Adrenal gland (tissue), 12 donors: Measurements from ENCODE around the gene CEP152. TPM values are rescaled to one million over a fixed set of nuclear protein-coding genes. Genes with fewer than 3 reads are reported as not detected.

Experiments
- DNase-seq, 7 donors: peaks; one replicate each; pipeline ENCODE4 v3.0.0-alpha.2; 2019 to 2020
- H3K27ac ChIP-seq, 5 donors: fragments of 200-600 bp; sonication (generic) in 4 of 5; 1 replicate in 3 of 5; 2 replicates in 2 of 5; pipeline versions ENCODE4 v1.5.1 to v1.8.0; 2016 to 2020; ENCODE audit warnings: mild to moderate bottlenecking in 1 of 5
- H3K27me3 ChIP-seq: fragments of 200-600 bp; 2 replicates; pipeline ENCODE4 v1.8.0; 2021
- H3K36me3 ChIP-seq, 2 donors: fragments of 200-600 bp; replicated peaks in 1 of 2; 1 replicate in 1 of 2; 2 replicates in 1 of 2; pipeline versions ENCODE4 v1.5.1 to v1.8.0; 2018 to 2022
- H3K4me1 ChIP-seq, 2 donors: fragments of 200-600 bp; replicated peaks in 1 of 2; 1 replicate in 1 of 2; 2 replicates in 1 of 2; pipeline versions ENCODE4 v1.5.1 to v1.8.0; 2018 to 2021
- H3K4me3 ChIP-seq, 4 donors: fragments of 200-600 bp; sonication (generic) in 3 of 4; one replicate each; pipeline ENCODE4 v1.5.1; 2016 to 2018
- H3K9me3 ChIP-seq, 3 donors: fragments of 200-600 bp; sonication (generic) in 1 of 3; replicated peaks in 1 of 3; 1 replicate in 2 of 3; 2 replicates in 1 of 3; pipeline versions ENCODE4 v1.5.1 to v1.8.0; 2016 to 2021
- POLR2A ChIP-seq, 2 donors: fragments of 450-650 bp; IDR thresholded peaks; one replicate each; pipeline ENCODE4 v1.6.1; 2017; ENCODE audit warnings: antibody characterized with exemption in 2 of 2, mild to moderate bottlenecking in 2 of 2, moderate library complexity in 1 of 2
- WGBS, 4 donors: extraction: QIAGEN DNeasy Blood & Tissue Kit in 2 of 4; methylation state at CpG; one replicate each; pipeline versions ENCODE4 v1.1.5 to v1.1.7; 2013 to 2017; 5-methylcytosine and 5-hydroxymethylcytosine counted together
- intact Hi-C, 2 donors: fragments of 100-400 bp; cut with DNase I; formaldehyde crosslinking; loops; one replicate each; pipeline versions ENCODE4 v1.14.1 to v1.15.0; 2022 to 2023
- polyA plus RNA-seq, 3 donors: library from polyadenylated mRNA; stranded (reverse); fragments of 200-250 nt in 2 of 3; fragments of 350-450 nt in 1 of 3; fragmentation: Illumina TruSeq in 1 of 3; extraction: RNeasy Lipid Tissue Mini Kit (QIAGEN cat#74804) in 1 of 3; gene quantifications; one replicate each; pipeline ENCODE4 v1.2.3, GENCODE V29; 2013 to 2014
- total RNA-seq, 9 donors: library from RNA; depleted of rRNA in 4 of 9; stranded (reverse); fragments of >200 nt in 4 of 9; fragments of 120-200 nt in 1 of 9; fragmentation: NEBNext Ultra II Directional in 1 of 9; extraction: Animal tissue kit (Norgen Biotek cat#: 25700) in 1 of 9; gene quantifications; one replicate each; pipeline versions ENCODE4 v1.1.0 to v1.2.4, GENCODE V29; 2013 to 2023
- TF ChIP-seq, protein P1 (sequence below), 6 experiments: fragments of 450-650 bp in 4 of 6; fragments of 200-600 bp in 2 of 6; sonication (generic) in 1 of 6; IDR thresholded peaks; 1 replicate in 5 of 6; 2 replicates in 1 of 6; pipeline versions ENCODE4 v1.5.1 to v1.8.0; 2016 to 2021; ENCODE audit warnings: antibody characterized with exemption in 6 of 6, mild to moderate bottlenecking in 2 of 6, moderate library complexity in 1 of 6
- donor health status: healthy with polysubstance abuse.
- donor health status: Bipolar disorder and iron deficiency.
- donor health status: DM: yes; HTN: yes; CAD: no.
- donor health status: DM: no; HTN: no; CAD: no.
- donor health status: DM: no; HTN: no; CAD: no.
- donor health status: DM: yes; HTN: yes; CAD: no.

CEP152 gene
- total and polyA plus RNA-seq, 12 donors, result 1.2 to 14.4 (median 3.3) TPM

DNA sequence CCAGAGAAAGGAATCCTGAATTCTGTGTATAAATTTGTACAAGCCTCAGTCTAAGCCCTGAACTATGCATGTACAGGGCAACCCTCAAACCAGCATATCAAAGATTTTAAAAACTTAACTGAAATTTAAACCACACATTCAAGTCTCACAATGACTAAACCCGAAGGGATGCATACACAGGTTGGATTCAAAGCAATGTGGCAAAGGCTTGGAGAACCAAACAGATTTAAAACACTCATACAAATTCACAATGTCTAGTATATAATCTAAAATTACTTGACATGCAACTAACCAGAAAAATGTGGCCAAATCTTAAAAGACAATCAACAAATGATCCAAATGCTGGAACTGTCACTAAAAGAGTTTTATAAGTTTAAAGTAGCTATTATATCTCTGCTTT is 36.4 kb downstream of the CEP152 start:
- H3K27me3 ChIP-seq, result no peaks in the 10 kb centered on the region
- no peak overlapping the region for H3K4me3 ChIP-seq
- H3K27ac ChIP-seq, result no peak overlapping the region
- H3K9me3 ChIP-seq, result no peaks in the 10 kb centered on the region
- no peak for DNase-seq
- TF ChIP-seq, protein P1, sequence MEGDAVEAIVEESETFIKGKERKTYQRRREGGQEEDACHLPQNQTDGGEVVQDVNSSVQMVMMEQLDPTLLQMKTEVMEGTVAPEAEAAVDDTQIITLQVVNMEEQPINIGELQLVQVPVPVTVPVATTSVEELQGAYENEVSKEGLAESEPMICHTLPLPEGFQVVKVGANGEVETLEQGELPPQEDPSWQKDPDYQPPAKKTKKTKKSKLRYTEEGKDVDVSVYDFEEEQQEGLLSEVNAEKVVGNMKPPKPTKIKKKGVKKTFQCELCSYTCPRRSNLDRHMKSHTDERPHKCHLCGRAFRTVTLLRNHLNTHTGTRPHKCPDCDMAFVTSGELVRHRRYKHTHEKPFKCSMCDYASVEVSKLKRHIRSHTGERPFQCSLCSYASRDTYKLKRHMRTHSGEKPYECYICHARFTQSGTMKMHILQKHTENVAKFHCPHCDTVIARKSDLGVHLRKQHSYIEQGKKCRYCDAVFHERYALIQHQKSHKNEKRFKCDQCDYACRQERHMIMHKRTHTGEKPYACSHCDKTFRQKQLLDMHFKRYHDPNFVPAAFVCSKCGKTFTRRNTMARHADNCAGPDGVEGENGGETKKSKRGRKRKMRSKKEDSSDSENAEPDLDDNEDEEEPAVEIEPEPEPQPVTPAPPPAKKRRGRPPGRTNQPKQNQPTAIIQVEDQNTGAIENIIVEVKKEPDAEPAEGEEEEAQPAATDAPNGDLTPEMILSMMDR (IDR thresholded peaks at IDR 0.05), result no peak
- no peak for TF ChIP-seq POLR2A (IDR thresholded peaks at IDR 0.05)
- intact Hi-C loops, result no loop called here
- H3K36me3 ChIP-seq, result no peaks in the 10 kb centered on the region
- no peaks in the 10 kb centered on the region for H3K4me1 ChIP-seq
- 93 to 100% (median 99%) methylated on average over 1 of the region's 1 CpG for WGBS, 4 donors

DNA sequence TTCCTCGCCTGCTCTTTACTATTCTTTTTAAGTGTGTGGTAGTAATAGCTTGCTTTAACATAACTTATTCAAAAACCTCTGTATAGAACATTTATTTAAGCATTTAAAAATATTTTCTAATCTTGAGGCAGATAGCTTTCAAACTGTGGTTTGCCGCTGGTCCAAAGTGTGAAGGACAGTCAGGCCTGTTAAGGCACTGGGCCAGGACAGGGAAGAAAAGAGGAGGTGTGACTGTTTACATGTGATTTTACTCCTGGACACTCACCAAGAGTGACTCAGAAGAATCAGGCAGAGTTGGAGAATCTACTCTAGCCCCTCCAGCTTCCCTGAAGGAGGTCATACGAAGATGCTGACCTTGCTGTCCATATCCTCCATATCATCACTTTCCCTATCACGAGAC is 44.7 kb downstream of the CEP152 start:
- no peak overlapping the region for H3K27ac ChIP-seq
- no peaks in the 10 kb centered on the region for H3K9me3 ChIP-seq
- TF ChIP-seq, protein P1 (IDR thresholded peaks at IDR 0.05), result no peak
- WGBS, 4 donors, result 76 to 86% (median 81%) methylated on average over 4 of the region's 4 CpGs
- no peaks in the 10 kb centered on the region for H3K36me3 ChIP-seq
- no peaks in the 10 kb centered on the region for H3K4me1 ChIP-seq
- H3K27me3 ChIP-seq, result no peaks in the 10 kb centered on the region
- no peak overlapping the region for H3K4me3 ChIP-seq
- peak in 2 of 7 donors; percentile 16 to 17 for DNase-seq
- intact Hi-C loops, result no loop called here

DNA sequence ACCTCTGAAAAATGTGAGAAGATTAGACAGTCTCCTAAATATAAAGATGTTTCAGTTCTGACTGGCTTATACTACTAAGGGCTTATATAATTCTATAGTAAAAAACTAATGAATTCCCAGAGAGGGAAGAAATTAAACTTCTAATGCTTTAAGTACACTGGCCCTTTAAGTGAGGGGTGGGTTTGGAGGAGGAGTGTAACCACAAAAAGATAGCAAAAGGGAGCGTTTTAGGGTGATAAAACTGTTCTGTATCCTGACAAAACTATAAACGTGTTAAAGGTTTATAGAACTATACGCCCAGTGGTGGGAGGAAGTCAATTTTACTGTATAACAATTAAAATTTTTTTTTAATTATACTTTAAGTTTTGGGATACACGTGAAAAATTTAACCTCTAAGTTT is 45.8 kb downstream of the CEP152 start:
- H3K9me3 ChIP-seq, result no peaks in the 10 kb centered on the region
- DNase-seq, result no peak
- no peak overlapping the region for H3K27ac ChIP-seq
- TF ChIP-seq, protein P1 (IDR thresholded peaks at IDR 0.05), result no peak
- no peak for TF ChIP-seq POLR2A (IDR thresholded peaks at IDR 0.05)
- no peaks in the 10 kb centered on the region for H3K27me3 ChIP-seq
- H3K4me1 ChIP-seq, result no peaks in the 10 kb centered on the region
- intact Hi-C loops, result no loop called here
- 89 to 91% (median 89%) methylated on average over 4 of the region's 4 CpGs for WGBS, 4 donors
- no peaks in the 10 kb centered on the region for H3K36me3 ChIP-seq
- no peak overlapping the region for H3K4me3 ChIP-seq

DNA sequence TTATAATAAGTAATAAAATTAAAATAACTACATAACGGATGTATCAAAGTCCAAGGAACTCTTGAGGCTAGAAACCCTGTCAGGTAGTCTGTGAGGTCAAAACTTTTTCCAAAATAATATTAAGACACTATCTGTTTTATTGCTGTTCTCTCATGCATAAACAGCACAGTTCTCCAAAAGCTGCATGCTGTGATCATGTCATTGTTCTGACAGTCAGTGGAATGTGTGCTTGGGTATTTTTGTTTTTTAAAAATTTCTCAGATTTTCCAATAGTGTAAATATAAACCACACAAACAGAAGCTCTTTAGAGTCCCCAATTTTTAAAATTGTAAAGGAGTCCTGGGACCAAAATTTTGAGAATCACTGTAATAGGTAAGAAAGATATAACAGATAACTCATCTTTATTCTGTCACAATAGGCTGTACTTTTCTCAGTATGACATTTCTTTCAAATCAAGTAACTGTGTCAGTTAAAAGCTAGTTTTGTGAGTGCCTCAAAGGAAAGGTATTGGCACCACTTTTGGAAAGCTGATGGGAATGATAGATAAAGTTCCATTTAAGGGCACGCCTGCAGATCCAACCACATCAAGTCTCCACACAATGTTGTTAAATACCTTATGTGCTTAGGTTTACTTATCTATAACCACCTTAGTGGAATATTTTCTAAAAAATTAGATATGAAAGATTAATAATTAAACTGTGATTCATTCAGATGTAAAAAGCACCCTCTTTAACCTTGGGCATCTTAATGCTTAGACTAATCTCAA is 49.3 kb downstream of the CEP152 start:
- H3K27me3 ChIP-seq, result no peaks in the 10 kb centered on the region
- intact Hi-C loops, result no loop called here
- WGBS, 4 donors, result 94 to 99% (median 98%) methylated on average over 2 of the region's 2 CpGs
- no peaks in the 10 kb centered on the region for H3K36me3 ChIP-seq
- H3K27ac ChIP-seq, result no peak overlapping the region
- no peak overlapping the region for H3K4me3 ChIP-seq
- H3K9me3 ChIP-seq, result no peaks in the 10 kb centered on the region
- no peaks in the 10 kb centered on the region for H3K4me1 ChIP-seq
- no peak for TF ChIP-seq POLR2A (IDR thresholded peaks at IDR 0.05)
- TF ChIP-seq, protein P1 (IDR thresholded peaks at IDR 0.05), result no peak
- no peak for DNase-seq
